Mesothelial cell of epicardium (in vitro differentiated cells): ENCODE measurements around the gene INO80. TPM values are rescaled to one million over a fixed set of nuclear protein-coding genes. Genes with fewer than 3 reads are reported as not detected.

Experiments used
- DNase-seq, 2 experiments: peaks; one replicate each; pipeline ENCODE4 v3.0.0; 2021; ENCODE audit warnings: low spot score in 2 of 2; ENCODE audit not compliant: unreplicated experiment in 2 of 2
- H3K27ac Mint-ChIP-seq: 2 replicates; pipeline ENCODE4 v1.8.0; 2021; ENCODE audit warnings: mixed read lengths
- H3K27me3 Mint-ChIP-seq: 2 replicates; pipeline ENCODE4 v1.8.0; 2021; ENCODE audit warnings: low read depth, mixed read lengths
- H3K36me3 Mint-ChIP-seq: 2 replicates; pipeline ENCODE4 v1.8.0; 2021; ENCODE audit warnings: mixed read lengths
- H3K4me1 Mint-ChIP-seq: 2 replicates; pipeline ENCODE4 v1.8.0; 2021; ENCODE audit warnings: mixed read lengths
- H3K4me3 Mint-ChIP-seq: 2 replicates; pipeline ENCODE4 v1.8.0; 2021; ENCODE audit warnings: mild to moderate bottlenecking, moderate library complexity, mixed read lengths
- H3K9me3 Mint-ChIP-seq: 2 replicates; pipeline ENCODE4 v1.8.0; 2021; ENCODE audit warnings: mixed read lengths
- CTCF ChIP-seq: fragments of 200-600 bp; sonication (generic); IDR thresholded peaks from one replicate; pipeline ENCODE4 v1.5.0; 2021; ENCODE audit warnings: antibody characterized with exemption; ENCODE audit not compliant: unreplicated experiment
- total RNA-seq: library from RNA; stranded (reverse); gene quantifications from 3 replicates; pipeline ENCODE4 v1.2.1, GENCODE V29; 2021

Gene INO80
- 22.4 to 24.6 TPM (median 23.7 TPM) in 3 replicates for total RNA-seq

- H3K36me3 Mint-ChIP-seq = peaks cover 8% of the 10 kb centered on the region
- H3K9me3 Mint-ChIP-seq = no peaks in the 10 kb centered on the region
- H3K4me3 Mint-ChIP-seq = peak within 1 kb of the TSS; percentile 87
- peak within 1 kb of the TSS; percentile 99 for H3K27ac Mint-ChIP-seq
- H3K27me3 Mint-ChIP-seq = no peaks in the 10 kb centered on the region
- peak; percentile 92 to 96 for DNase-seq
- no peak for TF ChIP-seq CTCF
- peaks cover 6% of the 10 kb centered on the region for H3K4me1 Mint-ChIP-seq
Measured at GRCh38 chr15:41116116-41116961, at the start of gene INO80. Gene INO80 (minus strand): TSS chr15:41116280. CDS start chr15:41096310, 19,970 bp downstream.

- Mint-ChIP-seq H3K4me1 (peaks cover 12% of the 10 kb centered on the region), H3K36me3 (no peaks in the 10 kb centered on the region), H3K27ac (peak overlapping the region; percentile 9), H3K27me3 (no peaks in the 10 kb centered on the region), H3K9me3 (no peaks in the 10 kb centered on the region), H3K4me3 (no peak overlapping the region)
- no peak for TF ChIP-seq CTCF
- no peak for DNase-seq
Measured at GRCh38 chr15:41161736-41162135, 45.7 kb upstream of the INO80 start.

GRCh38 chr15:41161336-41161735 is 45.3 kb upstream of the INO80 start:
- no peaks in the 10 kb centered on the region for H3K27me3 Mint-ChIP-seq
- peak overlapping the region; percentile 9 for H3K27ac Mint-ChIP-seq
- peaks cover 12% of the 10 kb centered on the region for H3K4me1 Mint-ChIP-seq
- no peak for TF ChIP-seq CTCF
- no peaks in the 10 kb centered on the region for H3K9me3 Mint-ChIP-seq
- no peaks in the 10 kb centered on the region for H3K36me3 Mint-ChIP-seq
- H3K4me3 Mint-ChIP-seq = no peak overlapping the region
- DNase-seq = no peak

GRCh38 chr15:41160639-41161315 is 44.7 kb upstream of the INO80 start:
- Mint-ChIP-seq H3K27ac (peak overlapping the region; percentile 7), H3K27me3 (no peaks in the 10 kb centered on the region), H3K36me3 (no peaks in the 10 kb centered on the region), H3K4me3 (no peak overlapping the region), H3K9me3 (no peaks in the 10 kb centered on the region), H3K4me1 (peaks cover 12% of the 10 kb centered on the region)
- no peak for TF ChIP-seq CTCF
- DNase-seq = no peak

GRCh38 chr15:41154412-41154811 is 38.3 kb upstream of the INO80 start:
- no peaks in the 10 kb centered on the region for H3K36me3 Mint-ChIP-seq
- no peak for DNase-seq
- no peak for TF ChIP-seq CTCF
- H3K9me3 Mint-ChIP-seq = peaks cover 5% of the 10 kb centered on the region
- H3K27ac Mint-ChIP-seq = no peak overlapping the region
- H3K4me3 Mint-ChIP-seq = no peak overlapping the region
- H3K4me1 Mint-ChIP-seq = peaks cover 8% of the 10 kb centered on the region
- no peaks in the 10 kb centered on the region for H3K27me3 Mint-ChIP-seq
